H1 (cell line): ENCODE results near the gene DCTN3. TPM values are rescaled to one million over a fixed set of nuclear protein-coding genes. Genes with fewer than 3 reads are reported as not detected.

Experiments
- CBX8 ChIP-seq: fragments of 300-800, 300-1000 bp; sonication (generic); IDR thresholded peaks from 2 replicates; pipeline ENCODE4 v1.7.1; 2016; ENCODE audit warnings: low read depth, low read length, borderline replicate concordance
- CHD7 ChIP-seq: fragments of 300-600 bp; sonication (generic); IDR thresholded peaks from 2 replicates; pipeline ENCODE4 v1.7.1; 2012; ENCODE audit warnings: low read length, moderate library complexity, mild to moderate bottlenecking, inconsistent platforms; ENCODE audit not compliant: insufficient replicate concordance
- HDAC6 ChIP-seq: IDR thresholded peaks from one replicate; pipeline ENCODE4 v1.7.1; 2012; ENCODE audit warnings: low read depth, mild to moderate bottlenecking, inconsistent platforms, low read length, moderate library complexity
- RNF2 ChIP-seq: fragments of 200-900, 300-1000 bp; sonication (generic); IDR thresholded peaks from 2 replicates; pipeline ENCODE4 v1.7.1; 2016; ENCODE audit warnings: borderline replicate concordance, low read depth, mild to moderate bottlenecking, antibody characterized with exemption, low read length; ENCODE audit not compliant: poor library complexity, severe bottlenecking; ENCODE audit errors: missing control alignments
- SP1 ChIP-seq: IDR thresholded peaks from 2 replicates; pipeline ENCODE4 v1.6.1; 2011; ENCODE audit warnings: low read depth, low read length
- SRF ChIP-seq: IDR thresholded peaks from 2 replicates; pipeline ENCODE4 v1.6.1; 2011; ENCODE audit warnings: mild to moderate bottlenecking, low read depth, low read length, moderate library complexity
- polyA plus RNA-seq, 7 experiments: library from polyadenylated mRNA; depleted of rRNA in 3 of 7; stranded (reverse) in 5 of 7; unstranded in 2 of 7; fragments of >200 nt in 5 of 7; fragments of 200-250 nt in 2 of 7; gene quantifications; 1 replicate in 5 of 7; 2 replicates in 1 of 7; 4 replicates in 1 of 7; pipeline versions ENCODE4 v1.2.1 to v1.2.3, GENCODE V29; 2011 to 2013; ENCODE audit warnings: missing spikeins in 2 of 7, mixed read lengths in 2 of 7
- total RNA-seq: library from RNA; stranded (reverse); fragmentation: NEBNext Ultra II Directional; extraction: Animal tissue kit (Norgen Biotek cat#: 25700); gene quantifications from 2 replicates; pipeline ENCODE4 v1.2.1, GENCODE V29; 2021

The DCTN3 gene
- total and polyA plus RNA-seq, 2 of the 8 experiments (the other 6 are each of a cell fraction or from before 2014, with no cell fraction given), result 25.6 to 39.2 TPM

- TF ChIP-seq SRF (no peak), RNF2 (no peak), SP1 (no peak), HDAC6 (no peak), CBX8 (no peak), CHD7 (no peak)
Measured at GRCh38 chr9:34664281-34665066, 44.2 kb upstream of the DCTN3 start (continued).
